Stimulated activated CD4-positive, alpha-beta T cell treated with anti-CD3 and anti-CD28 coated beads, Interleukin-12 subunit alpha, Interleukin-12 subunit beta, amount 100 ng/mL, for 24 hours (primary cell): ENCODE data around the gene TMA16.
"Not testable (repeated sequence)": the region's sequence is repeated elsewhere in the genome, so short reads cannot be mapped to it uniquely, and the experiment has no call there.

ENCODE experiments used
- DNase-seq, 2 experiments: peaks; one replicate each; pipeline ENCODE4 v3.0.0-alpha.2; 2020; ENCODE audit warnings: low read depth in 2 of 2

The TMA16 gene

GRCh38 chr4:163515198-163515597, 20.7 kb downstream of the TMA16 start:
- no peak for DNase-seq

- DNase-seq = no peak
These were observed 29.4 kb downstream of the TMA16 start for GRCh38 chr4:163523791-163524365.

GRCh38 chr4:163525982-163526381, 31.5 kb downstream of the TMA16 start:
- DNase-seq = no peak

- DNase-seq = no peak
These were observed 32.7 kb downstream of the TMA16 start for GRCh38 chr4:163527172-163527571.

GRCh38 chr4:163528653-163529052, 34.2 kb downstream of the TMA16 start:
- DNase-seq = no peak

GRCh38 chr4:163534056-163534455, 39.6 kb downstream of the TMA16 start:
- no peak for DNase-seq

GRCh38 chr4:163535657-163536056, 41.2 kb downstream of the TMA16 start:
- DNase-seq = no peak

GRCh38 chr4:163536091-163536490, 41.6 kb downstream of the TMA16 start:
- no peak for DNase-seq

- DNase-seq = no peak
These were observed 42.6 kb downstream of the TMA16 start for GRCh38 chr4:163537114-163537513.

GRCh38 chr4:163538820-163539219, 44.3 kb downstream of the TMA16 start:
- not testable (repeated sequence) for DNase-seq

GRCh38 chr4:163540448-163540847, 46.0 kb downstream of the TMA16 start:
- DNase-seq = no peak

- DNase-seq = no peak
These were observed 46.5 kb downstream of the TMA16 start for GRCh38 chr4:163540977-163541376.

- no peak for DNase-seq
These were observed 47.8 kb downstream of the TMA16 start for GRCh38 chr4:163542275-163542674.

GRCh38 chr4:163544407-163545038, 50.0 kb downstream of the TMA16 start:
- peak in 1 of 2 experiments; percentile 43 for DNase-seq

- DNase-seq = no peak
These were observed 54.2 kb downstream of the TMA16 start for GRCh38 chr4:163548481-163549243.

- no peak for DNase-seq
These were observed 56.4 kb downstream of the TMA16 start for GRCh38 chr4:163550869-163551267.

- DNase-seq = no peak
These were observed 58.7 kb downstream of the TMA16 start for GRCh38 chr4:163553146-163553545.

- no peak for DNase-seq
These were observed 60.5 kb downstream of the TMA16 start for GRCh38 chr4:163554870-163555465.

GRCh38 chr4:163556177-163556576, 61.7 kb downstream of the TMA16 start:
- DNase-seq = no peak

- DNase-seq = no peak
These were observed 62.3 kb downstream of the TMA16 start for GRCh38 chr4:163556650-163557391.

GRCh38 chr4:163558539-163559044, 64.1 kb downstream of the TMA16 start:
- no peak for DNase-seq

- DNase-seq = no peak
These were observed 68.0 kb downstream of the TMA16 start for GRCh38 chr4:163562496-163562895.
